ENCODE data around the gene SHOC2. TPM values are rescaled to one million over a fixed set of nuclear protein-coding genes. Genes with fewer than 3 reads are reported as not detected.
A peak's percentile ranks its signal among the peaks of the same experiment; 100 is the strongest.

The SHOC2 gene
- total RNA-seq, 1 donor from 2014 or later, result 38.7 TPM

GRCh38 chr10:110872984-110873923 lies 46.1 kb upstream of the SHOC2 start:
- Mint-ChIP-seq H3K36me3 (peaks cover 13% of the 10 kb centered on the region), H3K9me3 (no peaks in the 10 kb centered on the region), H3K27ac (peak overlapping the region; percentile 94), H3K4me3 (peak overlapping the region; percentile 96), H3K27me3 (no peaks in the 10 kb centered on the region), H3K4me1 (ENCODE audit: unreplicated experiment) (peaks cover 27% of the 10 kb centered on the region)
- DNase-seq (ENCODE audit: extremely low spot score, unreplicated experiment), result no peak
- TF ChIP-seq CTCF (conservative IDR thresholded peaks at IDR 0.05), result no peak

DNA sequence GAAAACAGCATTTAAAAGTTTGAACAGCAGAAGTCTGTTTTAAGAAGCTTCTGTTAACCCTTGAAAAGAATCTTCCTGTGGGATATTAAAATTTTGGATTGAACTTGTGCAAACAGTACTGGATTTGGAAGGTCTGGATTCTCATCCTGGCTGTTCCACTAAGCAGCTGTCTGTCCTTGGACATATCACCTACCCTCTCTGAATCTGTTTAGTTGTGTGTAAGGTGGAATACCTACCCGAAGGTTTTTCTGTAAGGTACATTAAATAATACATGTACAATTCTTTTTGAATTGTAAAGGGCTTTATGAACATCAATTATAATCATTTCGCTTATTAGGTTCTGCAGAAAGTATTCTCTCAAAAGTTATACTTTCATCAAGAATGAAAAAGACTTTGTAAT lies 45.5 kb upstream of the SHOC2 start:
- Mint-ChIP-seq H3K36me3 (peaks cover 17% of the 10 kb centered on the region), H3K4me1 (ENCODE audit: unreplicated experiment) (peaks cover 27% of the 10 kb centered on the region), H3K9me3 (no peaks in the 10 kb centered on the region), H3K4me3 (peak overlapping the region; percentile 85), H3K27me3 (no peaks in the 10 kb centered on the region), H3K27ac (no peak overlapping the region)
- no peak for DNase-seq (ENCODE audit: extremely low spot score, unreplicated experiment)
- TF ChIP-seq CTCF (conservative IDR thresholded peaks at IDR 0.05), result no peak

GRCh38 chr10:110876000-110876399 lies 43.4 kb upstream of the SHOC2 start:
- H3K4me3 Mint-ChIP-seq, result no peak overlapping the region
- H3K36me3 Mint-ChIP-seq, result peaks cover 28% of the 10 kb centered on the region
- no peaks in the 10 kb centered on the region for H3K27me3 Mint-ChIP-seq
- no peaks in the 10 kb centered on the region for H3K9me3 Mint-ChIP-seq
- H3K4me1 Mint-ChIP-seq (ENCODE audit: unreplicated experiment), result peaks cover 11% of the 10 kb centered on the region
- no peak overlapping the region for H3K27ac Mint-ChIP-seq
- no peak for DNase-seq (ENCODE audit: extremely low spot score, unreplicated experiment)
- TF ChIP-seq CTCF (conservative IDR thresholded peaks at IDR 0.05), result no peak

GRCh38 chr10:110876788-110877187 lies 42.6 kb upstream of the SHOC2 start:
- no peak for DNase-seq (ENCODE audit: extremely low spot score, unreplicated experiment)
- Mint-ChIP-seq H3K4me3 (no peak overlapping the region), H3K4me1 (ENCODE audit: unreplicated experiment) (peaks cover 4% of the 10 kb centered on the region), H3K27ac (no peak overlapping the region), H3K9me3 (no peaks in the 10 kb centered on the region), H3K36me3 (peaks cover 31% of the 10 kb centered on the region), H3K27me3 (no peaks in the 10 kb centered on the region)
- TF ChIP-seq CTCF (conservative IDR thresholded peaks at IDR 0.05), result no peak

GRCh38 chr10:110880012-110880411 lies 39.4 kb upstream of the SHOC2 start:
- no peaks in the 10 kb centered on the region for H3K27me3 Mint-ChIP-seq
- no peak for DNase-seq (ENCODE audit: extremely low spot score, unreplicated experiment)
- no peak overlapping the region for H3K4me3 Mint-ChIP-seq
- no peak for TF ChIP-seq CTCF (conservative IDR thresholded peaks at IDR 0.05)
- peaks cover 35% of the 10 kb centered on the region for H3K36me3 Mint-ChIP-seq
- H3K27ac Mint-ChIP-seq, result no peak overlapping the region
- no peaks in the 10 kb centered on the region for H3K4me1 Mint-ChIP-seq (ENCODE audit: unreplicated experiment)
- H3K9me3 Mint-ChIP-seq, result no peaks in the 10 kb centered on the region
